Body of pancreas (tissue), 4 donors: ENCODE data around the gene ZBTB16. TPM values are rescaled to one million over a fixed set of nuclear protein-coding genes. Genes with fewer than 3 reads are reported as not detected.

ENCODE experiments used
- ATAC-seq: fragments of 150-250 bp; one replicate; pipeline ENCODE4 v1.9.1; 2016
- DNase-seq, 4 donors: peaks; one replicate each; pipeline ENCODE4 v3.0.0-alpha.2; 2019
- H3K27ac ChIP-seq, 4 donors: fragments of 200-600 bp; sonication (generic); 1 replicate in 3 of 4; 2 replicates in 1 of 4; pipeline versions ENCODE4 v1.5.1 to v1.6.1; 2016 to 2019; ENCODE audit warnings: mild to moderate bottlenecking in 1 of 4, mixed read lengths in 1 of 4, moderate library complexity in 1 of 4
- H3K27me3 ChIP-seq, 2 donors: fragments of 200-600 bp; sonication (generic); one replicate each; pipeline ENCODE4 v1.6.0; 2016; ENCODE audit warnings: mild to moderate bottlenecking in 1 of 2
- H3K36me3 ChIP-seq, 2 donors: fragments of 200-600 bp; sonication (generic); replicated peaks in 1 of 2; 2 replicates each; pipeline ENCODE4 v1.5.1; 2016; ENCODE audit warnings: low read depth in 2 of 2; ENCODE audit not compliant: insufficient read depth in 1 of 2
- H3K4me1 ChIP-seq: fragments of 200-600 bp; sonication (generic); one replicate; pipeline ENCODE4 v1.6.0; 2016
- H3K4me3 ChIP-seq, 2 donors: fragments of 200-600 bp; sonication (generic); 1 replicate in 1 of 2; 2 replicates in 1 of 2; pipeline ENCODE4 v1.5.1; 2016 to 2019
- H3K9me3 ChIP-seq, 3 donors: fragments of 200-600 bp; sonication (generic); 1 replicate in 2 of 3; 2 replicates in 1 of 3; pipeline ENCODE4 v1.5.1; 2016
- POLR2A ChIP-seq, 3 donors: fragments of 450-650 bp; IDR thresholded peaks; one replicate each; pipeline ENCODE4 v1.6.1; 2016; ENCODE audit warnings: antibody characterized with exemption in 3 of 3, mild to moderate bottlenecking in 2 of 3
- WGBS, 2 donors: methylation state at CpG; one replicate each; pipeline ENCODE4 v1.1.5; 2017; 5-methylcytosine and 5-hydroxymethylcytosine counted together
- intact Hi-C: fragments of 100-400 bp; cut with DNase I; formaldehyde crosslinking; loops from one replicate; pipeline ENCODE4 v1.15.1; 2023
- total RNA-seq, 2 donors: library from RNA; depleted of rRNA; stranded (reverse); fragments of >200 nt; gene quantifications; one replicate each; pipeline ENCODE4 v1.1.0, GENCODE V29; 2016
- TF ChIP-seq, protein P1 (sequence below), 7 experiments: fragments of 450-650 bp in 4 of 7; fragments of 200-600 bp in 3 of 7; sonication (generic) in 3 of 7; IDR thresholded peaks; one replicate each; pipeline ENCODE4 v1.5.1; 2016 to 2019; ENCODE audit warnings: antibody characterized with exemption in 7 of 7

ZBTB16 gene
- total RNA-seq, 2 donors from 2014 or later, result 96.5 to 150 TPM

DNA sequence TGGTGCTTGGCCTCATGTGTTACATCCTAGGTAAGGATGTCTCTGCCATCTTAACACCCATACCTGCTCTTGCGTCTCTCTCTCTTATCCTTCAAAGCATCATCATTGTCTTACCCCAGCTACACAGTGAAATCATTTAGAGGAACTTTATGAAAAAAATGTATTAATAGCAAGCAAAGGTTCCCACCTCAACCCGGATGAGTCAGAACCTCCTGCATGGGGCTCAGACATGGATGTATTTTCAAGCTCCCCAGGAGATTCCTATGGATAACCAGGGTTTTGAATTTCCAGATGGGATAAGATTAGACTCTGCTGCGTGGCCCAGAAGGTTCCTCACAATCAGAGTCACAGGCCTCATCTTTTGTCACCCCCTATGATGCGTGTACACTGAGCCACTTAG lies 147.6 kb downstream of the ZBTB16 start:
- no peaks in the 10 kb centered on the region for H3K9me3 ChIP-seq
- intact Hi-C loops, result no loop called here
- H3K4me3 ChIP-seq, result no peak overlapping the region
- peaks cover 30% of the 10 kb centered on the region for H3K4me1 ChIP-seq
- no peak for DNase-seq
- 78 to 96% methylated on average over 4 of the region's 4 CpGs for WGBS, 2 donors
- H3K27ac ChIP-seq, result no peak overlapping the region
- no peak for ATAC-seq
- H3K27me3 ChIP-seq, result no peaks in the 10 kb centered on the region
- no peak for TF ChIP-seq POLR2A (IDR thresholded peaks at IDR 0.05)
- TF ChIP-seq, protein P1, sequence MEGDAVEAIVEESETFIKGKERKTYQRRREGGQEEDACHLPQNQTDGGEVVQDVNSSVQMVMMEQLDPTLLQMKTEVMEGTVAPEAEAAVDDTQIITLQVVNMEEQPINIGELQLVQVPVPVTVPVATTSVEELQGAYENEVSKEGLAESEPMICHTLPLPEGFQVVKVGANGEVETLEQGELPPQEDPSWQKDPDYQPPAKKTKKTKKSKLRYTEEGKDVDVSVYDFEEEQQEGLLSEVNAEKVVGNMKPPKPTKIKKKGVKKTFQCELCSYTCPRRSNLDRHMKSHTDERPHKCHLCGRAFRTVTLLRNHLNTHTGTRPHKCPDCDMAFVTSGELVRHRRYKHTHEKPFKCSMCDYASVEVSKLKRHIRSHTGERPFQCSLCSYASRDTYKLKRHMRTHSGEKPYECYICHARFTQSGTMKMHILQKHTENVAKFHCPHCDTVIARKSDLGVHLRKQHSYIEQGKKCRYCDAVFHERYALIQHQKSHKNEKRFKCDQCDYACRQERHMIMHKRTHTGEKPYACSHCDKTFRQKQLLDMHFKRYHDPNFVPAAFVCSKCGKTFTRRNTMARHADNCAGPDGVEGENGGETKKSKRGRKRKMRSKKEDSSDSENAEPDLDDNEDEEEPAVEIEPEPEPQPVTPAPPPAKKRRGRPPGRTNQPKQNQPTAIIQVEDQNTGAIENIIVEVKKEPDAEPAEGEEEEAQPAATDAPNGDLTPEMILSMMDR (IDR thresholded peaks at IDR 0.05), result no peak
- no peaks in the 10 kb centered on the region for H3K36me3 ChIP-seq

DNA sequence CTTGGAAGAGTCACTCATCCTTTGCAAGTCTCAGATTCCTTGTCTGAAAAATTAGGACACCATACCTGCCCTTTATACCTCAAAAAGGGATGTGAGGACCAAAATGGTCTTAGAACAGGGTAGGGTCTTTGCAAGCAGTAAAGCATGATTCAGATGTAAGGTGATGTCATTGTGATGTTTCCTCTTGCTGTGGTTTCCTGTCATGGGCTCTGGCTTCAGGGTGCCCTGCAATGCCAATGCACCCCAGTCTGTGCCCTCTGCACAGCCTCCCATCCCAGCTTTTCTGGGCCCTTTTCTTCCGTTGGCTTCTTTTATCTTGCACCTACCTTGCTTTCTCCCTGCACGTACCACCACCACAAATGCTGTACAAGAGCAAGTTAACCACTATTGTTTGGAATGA lies 148.9 kb downstream of the ZBTB16 start:
- intact Hi-C loops, result no loop called here
- ATAC-seq, result no peak
- H3K36me3 ChIP-seq, result no peaks in the 10 kb centered on the region

DNA sequence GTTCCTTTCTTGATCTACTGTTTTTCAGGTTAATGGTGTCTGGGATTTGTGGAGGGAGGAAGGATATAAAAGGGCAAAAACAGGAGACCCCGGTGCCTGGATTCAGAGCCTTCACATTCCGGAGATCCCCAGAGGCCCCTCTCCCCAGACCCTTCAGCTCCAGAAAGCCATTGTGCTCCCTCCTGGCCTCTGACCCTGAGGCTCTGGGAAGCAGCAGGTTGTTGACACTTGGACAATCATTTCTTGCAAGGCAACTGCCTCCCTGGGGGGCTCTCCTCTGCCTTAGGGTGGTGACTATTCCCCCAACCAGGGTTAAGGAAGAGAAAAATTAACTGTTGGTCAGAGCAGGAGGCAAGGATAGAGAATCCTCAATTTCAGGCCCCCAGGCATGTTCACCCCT lies 149.8 kb downstream of the ZBTB16 start:
- WGBS, 2 donors, result 59 to 81% methylated on average over 2 of the region's 2 CpGs
- no peak for ATAC-seq
- intact Hi-C loops, result no loop called here
- DNase-seq, result no peak
- no peak for TF ChIP-seq POLR2A (IDR thresholded peaks at IDR 0.05)
- TF ChIP-seq, protein P1 (IDR thresholded peaks at IDR 0.05), result no peak
- Histone ChIP-seq H3K9me3 (no peaks in the 10 kb centered on the region), H3K27me3 (no peaks in the 10 kb centered on the region), H3K36me3 (no peaks in the 10 kb centered on the region), H3K4me1 (peaks cover 30% of the 10 kb centered on the region), H3K27ac (peak overlapping the region in 3 of 4 donors; percentile 34 to 63 (median 45)), H3K4me3 (no peak overlapping the region)

More for the DNA sequence above, 148.9 kb downstream of the ZBTB16 start:
- Histone ChIP-seq H3K4me1 (peaks cover 30% of the 10 kb centered on the region), H3K9me3 (no peaks in the 10 kb centered on the region), H3K27ac (no peak overlapping the region), H3K4me3 (no peak overlapping the region), H3K27me3 (no peaks in the 10 kb centered on the region)
- TF ChIP-seq, protein P1 (IDR thresholded peaks at IDR 0.05), result no peak
- no peak for TF ChIP-seq POLR2A (IDR thresholded peaks at IDR 0.05)
- DNase-seq, result no peak
- WGBS, 2 donors, result 90 to 95% methylated on average over 2 of the region's 2 CpGs

DNA sequence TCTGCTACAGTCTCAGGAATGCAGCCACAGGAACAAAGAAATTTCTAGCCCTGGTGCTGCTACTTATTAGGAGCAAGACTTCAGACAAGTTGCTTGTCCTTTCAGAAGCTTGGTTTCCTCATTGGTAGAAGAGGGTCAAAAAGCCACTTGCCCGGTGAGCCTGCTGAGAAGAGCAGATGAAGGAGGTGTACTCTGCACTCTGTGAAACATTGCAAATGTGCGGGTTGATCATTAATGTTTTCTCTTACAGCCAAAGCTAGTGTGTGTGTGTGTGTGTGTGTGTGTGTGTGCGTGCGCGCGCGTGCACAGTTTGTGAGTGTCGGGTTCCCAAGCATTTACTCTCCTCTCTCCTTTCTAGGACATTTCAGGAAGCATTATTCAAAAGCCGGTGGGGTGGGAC lies 150.4 kb downstream of the ZBTB16 start:
- intact Hi-C loops, result no loop called here
- Histone ChIP-seq H3K4me1 (peaks cover 30% of the 10 kb centered on the region), H3K27me3 (no peaks in the 10 kb centered on the region), H3K27ac (peak overlapping the region in 3 of 4 donors; percentile 34 to 63 (median 45)), H3K4me3 (no peak overlapping the region), H3K9me3 (no peaks in the 10 kb centered on the region), H3K36me3 (no peaks in the 10 kb centered on the region)
- ATAC-seq (peak; percentile 72), DNase-seq (peak in 3 of 4 donors; percentile 40 to 55 (median 52))
- TF ChIP-seq, protein P1 (IDR thresholded peaks at IDR 0.05), result no peak
- no peak for TF ChIP-seq POLR2A (IDR thresholded peaks at IDR 0.05)
- 14 to 29% methylated on average over 9 of the region's 9 CpGs for WGBS, 2 donors

DNA sequence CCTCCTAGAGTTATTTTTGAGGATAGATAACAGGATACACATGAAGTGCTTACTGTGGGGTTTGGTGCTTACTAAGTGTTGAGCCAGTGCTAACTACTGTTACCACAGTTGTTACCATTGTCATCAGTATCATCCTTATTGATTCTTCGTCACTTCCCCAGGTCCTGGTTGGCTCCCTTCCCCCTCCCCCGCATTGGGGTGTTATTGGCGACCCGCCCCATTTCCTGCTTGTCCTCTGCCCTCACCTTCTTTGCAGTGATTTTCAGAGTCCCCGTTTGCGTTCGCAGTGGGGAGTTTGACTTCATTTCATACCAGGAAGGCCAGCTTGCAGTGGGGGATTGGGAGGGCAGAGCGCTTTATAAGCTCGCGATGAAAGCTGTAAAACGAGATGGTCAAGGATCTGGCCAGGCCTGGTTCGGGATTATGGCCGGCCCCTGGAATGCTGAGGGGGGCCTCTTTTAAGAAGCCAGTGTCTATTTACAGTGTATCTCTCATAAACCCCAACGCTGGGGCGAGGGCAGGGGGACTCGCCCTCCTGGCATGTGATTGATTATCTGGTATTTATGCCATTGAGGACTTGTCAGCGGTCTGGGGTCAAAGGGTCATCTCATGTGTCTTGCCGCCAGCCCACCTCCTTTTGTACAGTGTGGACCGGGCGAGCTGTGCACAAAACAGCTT lies 152.1 kb downstream of the ZBTB16 start:
- H3K4me3 ChIP-seq, result no peak overlapping the region
- ATAC-seq, result no peak
- H3K4me1 ChIP-seq, result peaks cover 45% of the 10 kb centered on the region
- H3K27ac ChIP-seq, result no peak overlapping the region
- intact Hi-C loops, result no loop called here
- DNase-seq, result no peak
- 88 to 89% methylated on average over 20 of the region's 20 CpGs for WGBS, 2 donors
- no peaks in the 10 kb centered on the region for H3K9me3 ChIP-seq
- no peaks in the 10 kb centered on the region for H3K36me3 ChIP-seq
- TF ChIP-seq, protein P1 (IDR thresholded peaks at IDR 0.05), result no peak
- no peak for TF ChIP-seq POLR2A (IDR thresholded peaks at IDR 0.05)
- H3K27me3 ChIP-seq, result no peaks in the 10 kb centered on the region
